ENCODE results near the gene NDUFS3.
"Not testable (repeated sequence)": the region's sequence is repeated elsewhere in the genome, so short reads cannot be mapped to it uniquely, and the experiment has no call there.

The NDUFS3 gene

DNA sequence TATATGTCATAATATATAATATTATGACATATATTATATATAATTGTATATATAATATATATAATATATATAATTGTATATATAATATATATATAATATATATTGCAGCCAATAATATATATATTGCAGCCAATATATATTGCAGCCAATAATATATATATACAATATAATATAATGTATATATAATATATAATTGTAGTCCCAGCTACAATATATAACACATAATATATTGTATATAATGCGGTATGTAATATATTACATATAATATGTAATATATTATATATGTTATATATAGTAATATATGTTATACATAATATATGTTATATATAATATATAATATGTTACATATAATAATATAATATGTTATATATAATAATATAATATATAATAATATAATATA, 20.2 kb upstream of the NDUFS3 start:
- no peak for DNase-seq (ENCODE audit: low read depth, low spot score)

DNA sequence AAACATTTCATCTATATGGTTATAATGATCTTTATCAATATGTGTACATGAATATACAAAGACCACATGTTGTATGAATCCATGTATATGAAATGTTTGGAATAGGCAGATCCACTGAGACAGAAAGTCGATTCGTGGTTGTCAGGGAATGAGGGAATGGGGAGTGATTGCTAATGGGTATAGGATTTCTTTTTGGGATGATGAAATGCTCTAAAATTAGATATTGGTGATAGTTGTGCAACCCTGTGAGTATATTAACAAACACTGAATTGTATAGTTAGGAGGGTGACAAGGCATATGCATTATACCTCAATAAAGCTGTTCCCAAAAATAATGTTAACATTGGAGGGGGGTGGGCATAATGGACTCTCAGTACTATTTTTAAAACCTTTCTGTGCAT, 18.4 kb upstream of the NDUFS3 start:
- DNase-seq (ENCODE audit: low read depth, low spot score): no peak

DNA sequence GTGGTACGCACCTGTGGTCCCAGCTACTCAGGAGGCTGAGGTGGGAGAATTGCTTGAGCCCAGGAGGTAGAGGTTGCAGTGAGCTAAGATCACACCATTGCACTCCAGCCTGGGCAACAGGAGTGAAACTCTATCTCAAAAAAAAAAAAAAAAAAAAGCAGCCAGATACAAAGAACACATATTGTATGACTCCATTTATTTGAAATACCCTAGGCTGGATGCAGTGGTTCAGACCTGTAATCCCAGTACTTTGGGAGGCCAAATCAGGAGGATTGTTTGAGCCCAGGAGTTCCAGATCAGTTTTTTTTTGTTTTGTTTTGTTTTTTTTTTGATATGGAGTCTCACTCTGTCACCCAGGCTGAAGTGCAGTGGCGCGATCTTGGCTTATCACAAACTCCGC, 16.5 kb upstream of the NDUFS3 start:
- not testable (repeated sequence) for DNase-seq (ENCODE audit: low read depth, low spot score)

DNA sequence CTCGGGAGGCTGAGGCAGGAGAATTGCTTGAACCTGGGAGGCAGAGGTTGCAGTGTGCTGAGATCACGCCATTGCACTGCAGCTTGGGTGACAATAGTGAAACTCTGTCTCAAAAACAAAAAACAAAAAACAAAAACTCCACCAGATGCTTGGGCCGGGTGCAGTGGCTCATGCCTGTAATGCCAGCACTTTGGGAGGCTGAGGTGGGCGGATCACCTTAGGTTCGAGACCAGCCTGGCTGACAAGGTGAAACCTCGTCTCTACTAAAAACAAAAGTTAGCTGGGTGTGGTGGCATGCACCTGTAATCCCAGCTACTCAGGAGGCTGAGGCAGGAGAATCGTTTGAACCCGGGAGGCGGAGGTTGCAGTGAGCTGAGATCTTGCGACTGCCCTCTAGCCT, 14.5 kb upstream of the NDUFS3 start:
- DNase-seq (ENCODE audit: low read depth, low spot score): not testable (repeated sequence)

DNA sequence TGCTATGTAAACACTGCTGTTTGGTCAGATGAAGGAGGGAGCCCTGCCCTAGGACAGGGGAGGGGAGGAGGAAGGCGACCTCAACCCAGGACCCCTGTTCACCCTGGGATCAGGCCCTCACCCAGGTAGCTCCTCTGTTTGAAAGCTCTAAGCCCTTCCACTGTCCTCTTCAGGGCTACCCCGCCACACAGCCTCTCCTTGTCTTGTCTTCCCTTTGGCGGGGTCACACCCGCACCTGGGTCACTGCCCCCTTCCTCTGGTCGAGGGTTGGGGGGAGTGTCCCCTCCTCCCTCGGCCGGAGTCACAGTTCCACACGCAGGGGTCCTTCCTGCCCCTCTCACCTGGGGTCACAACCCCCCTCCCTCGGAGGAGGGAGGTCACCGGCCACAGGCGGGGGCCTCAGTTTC, 13.9 kb upstream of the NDUFS3 start:
- DNase-seq (ENCODE audit: low read depth, low spot score): no peak

DNA sequence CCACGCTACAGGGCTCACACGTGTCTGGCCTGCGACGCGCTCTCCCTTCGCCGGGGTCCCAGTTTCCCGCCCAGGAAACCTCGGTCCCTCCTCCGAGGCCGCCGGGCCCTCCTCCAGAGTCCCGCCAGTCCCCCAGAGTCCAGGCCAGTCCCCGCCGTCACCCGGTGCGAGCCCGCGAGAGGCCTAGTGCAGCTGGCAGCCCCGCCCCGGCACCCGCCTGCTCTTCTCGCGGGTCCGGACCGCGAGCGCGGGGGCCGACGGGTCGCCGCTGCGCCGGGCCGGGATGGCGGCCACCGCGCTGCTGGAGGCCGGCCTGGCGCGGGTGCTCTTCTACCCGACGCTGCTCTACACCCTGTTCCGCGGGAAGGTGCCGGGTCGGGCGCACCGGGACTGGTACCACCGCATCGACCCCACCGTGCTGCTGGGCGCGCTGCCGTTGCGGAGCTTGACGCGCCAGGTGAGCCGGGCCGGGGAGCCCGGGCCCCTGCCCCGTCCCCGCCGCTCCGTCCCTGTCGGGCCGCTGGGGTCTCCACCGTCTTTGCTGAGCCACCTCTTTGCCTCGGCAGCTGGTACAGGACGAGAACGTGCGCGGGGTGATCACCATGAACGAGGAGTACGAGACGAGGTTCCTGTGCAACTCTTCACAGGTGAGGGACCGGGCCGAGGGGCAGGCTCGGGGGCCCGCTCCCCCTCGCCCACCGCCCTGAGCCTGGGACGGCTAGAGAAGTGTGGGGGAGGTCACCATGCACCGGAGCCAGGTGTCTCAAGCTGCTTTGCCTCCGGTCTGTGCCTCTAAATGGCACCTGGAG, 13.3 kb upstream of the NDUFS3 start, which contains the start of gene PTPMT1:
Gene PTPMT1, plus strand, starts transcription at position 260 of the 809 bp plus-strand sequence. Its CDS starts 24 bp downstream, at position 284.
- no peak for DNase-seq (ENCODE audit: low read depth, low spot score)

DNA sequence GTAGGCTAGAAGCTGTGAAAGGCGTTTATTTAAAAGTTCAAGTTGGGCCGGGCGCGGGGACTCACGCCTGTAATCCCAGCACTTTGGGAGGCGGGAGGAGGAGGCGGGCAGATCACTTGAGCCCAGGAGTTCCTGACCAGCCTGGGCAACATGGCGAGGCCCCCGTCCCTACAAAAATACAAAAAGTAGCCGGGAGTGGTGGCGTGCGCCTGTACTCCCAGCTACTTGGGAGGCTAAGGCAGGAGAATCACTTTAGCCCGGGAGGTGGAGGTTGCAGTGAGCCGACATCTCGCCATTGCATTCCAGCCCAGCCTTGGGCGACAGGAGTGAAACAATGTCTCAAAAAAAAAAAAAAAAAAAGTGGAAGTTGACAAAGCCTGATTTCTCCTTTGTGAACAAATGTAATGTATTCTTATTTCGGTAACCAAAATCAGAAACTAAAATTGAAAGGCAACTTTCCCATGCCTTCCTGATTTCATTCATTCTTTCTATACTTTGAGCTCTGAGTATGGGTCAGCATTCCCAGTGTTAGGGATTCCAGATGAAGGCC, 12.7 kb upstream of the NDUFS3 start:
- DNase-seq (ENCODE audit: low read depth, low spot score): no peak

DNA sequence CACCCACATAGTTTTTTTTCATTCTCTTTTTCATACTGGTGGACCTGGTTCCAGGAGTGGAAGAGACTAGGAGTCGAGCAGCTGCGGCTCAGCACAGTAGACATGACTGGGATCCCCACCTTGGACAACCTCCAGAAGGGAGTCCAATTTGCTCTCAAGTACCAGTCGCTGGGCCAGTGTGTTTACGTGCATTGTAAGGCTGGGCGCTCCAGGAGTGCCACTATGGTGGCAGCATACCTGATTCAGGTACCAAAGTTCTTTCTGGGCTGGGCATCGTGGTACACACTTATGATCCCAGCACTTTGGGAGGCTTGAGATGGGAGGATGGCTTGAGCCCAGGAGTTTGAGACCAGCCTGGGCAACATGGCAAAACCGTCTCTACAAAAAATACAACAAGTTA, 9.2 kb upstream of the NDUFS3 start:
- DNase-seq (ENCODE audit: low read depth, low spot score): no peak

DNA sequence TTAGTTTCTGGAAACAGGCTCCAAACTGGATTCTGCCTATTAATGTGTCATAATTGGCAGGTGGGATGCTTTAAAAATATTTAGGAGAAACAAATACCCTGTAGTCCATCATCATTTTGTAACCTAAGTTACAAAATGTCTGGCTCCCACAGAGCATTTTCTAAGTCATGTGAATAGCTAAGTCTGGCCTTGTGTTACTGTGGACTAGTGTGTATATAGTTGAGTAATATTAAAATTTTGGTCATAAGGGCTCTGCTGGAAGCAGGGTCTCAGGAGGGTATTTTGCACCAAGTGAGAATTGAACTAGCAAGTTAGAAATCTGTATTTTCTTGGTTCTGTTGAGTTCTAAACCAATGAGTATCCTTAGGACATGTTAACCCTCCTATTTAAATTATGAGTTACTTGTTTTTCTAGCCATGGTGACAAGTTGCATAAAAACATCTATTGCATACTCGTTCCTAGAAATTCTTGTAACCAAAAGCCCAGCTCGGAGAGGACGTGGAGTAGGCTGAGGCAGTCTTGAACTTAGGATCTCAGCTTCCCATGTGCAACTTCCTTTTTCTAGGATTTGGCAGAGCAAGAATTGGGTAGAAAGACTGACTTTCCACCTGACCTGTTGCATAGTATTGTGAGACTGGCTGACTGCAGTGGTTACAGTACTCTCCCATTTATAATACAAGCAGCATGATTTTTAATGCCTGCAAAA, 8.1 kb upstream of the NDUFS3 start:
- DNase-seq (ENCODE audit: low read depth, low spot score): no peak

DNA sequence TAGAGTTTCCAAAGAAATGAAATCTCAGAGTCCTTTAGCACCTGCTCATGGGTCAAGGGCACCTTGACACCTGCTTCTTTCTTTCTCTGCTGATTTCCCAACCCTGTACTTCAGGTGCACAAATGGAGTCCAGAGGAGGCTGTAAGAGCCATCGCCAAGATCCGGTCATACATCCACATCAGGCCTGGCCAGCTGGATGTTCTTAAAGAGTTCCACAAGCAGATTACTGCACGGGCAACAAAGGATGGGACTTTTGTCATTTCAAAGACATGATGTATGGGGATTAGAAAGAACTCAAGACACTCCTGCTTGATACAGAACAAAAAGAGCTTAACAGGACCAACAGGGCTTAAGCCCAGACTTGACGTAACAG, 7.5 kb upstream of the NDUFS3 start:
- no peak for DNase-seq (ENCODE audit: low read depth, low spot score)

DNA sequence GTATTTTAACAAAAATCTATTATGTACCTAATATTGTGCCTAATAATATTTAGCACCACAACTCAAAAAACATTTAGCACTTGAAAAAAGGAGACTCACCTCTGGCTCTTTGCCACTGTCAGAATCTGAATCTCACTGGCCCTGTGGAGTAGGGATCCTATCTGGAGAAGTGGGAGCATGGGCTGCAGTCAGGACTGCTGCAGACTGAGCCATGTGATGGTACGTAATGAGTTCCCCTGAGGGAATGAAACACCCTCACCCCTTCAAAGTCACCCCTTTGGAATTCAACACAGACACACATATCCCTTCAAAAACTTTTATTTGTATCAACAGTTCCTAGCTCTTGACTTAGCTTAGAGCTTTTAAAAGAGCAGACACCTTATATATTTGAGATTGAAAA, 7.0 kb upstream of the NDUFS3 start:
- DNase-seq (ENCODE audit: low read depth, low spot score): no peak

DNA sequence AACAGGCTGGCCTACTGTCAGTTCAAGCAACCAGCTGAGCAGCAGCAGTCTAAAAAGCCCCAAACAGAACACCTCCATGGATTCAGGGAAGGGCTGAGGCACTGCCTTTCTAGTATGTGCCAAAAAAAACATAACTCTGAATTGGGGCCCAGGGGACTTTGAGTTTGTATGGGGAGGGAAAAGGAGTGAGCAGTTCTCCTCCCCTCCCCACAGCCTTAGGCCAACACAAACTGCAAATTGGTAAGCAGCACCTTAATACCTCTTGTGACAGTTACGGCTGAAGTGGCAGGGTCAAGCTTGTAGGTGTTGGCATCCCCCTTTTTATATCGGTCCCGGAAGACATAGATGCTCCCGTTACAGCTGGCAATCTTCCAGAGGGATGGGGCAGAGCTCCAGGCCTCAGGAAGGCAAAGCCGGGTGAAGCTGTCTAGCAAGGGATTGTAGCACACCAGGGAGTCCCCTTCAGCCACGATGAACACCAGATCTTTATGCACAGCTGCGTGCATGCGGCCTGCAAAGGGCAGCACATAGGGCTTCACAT, 6.1 kb upstream of the NDUFS3 start:
- DNase-seq (ENCODE audit: low read depth, low spot score): peak; percentile 29

DNA sequence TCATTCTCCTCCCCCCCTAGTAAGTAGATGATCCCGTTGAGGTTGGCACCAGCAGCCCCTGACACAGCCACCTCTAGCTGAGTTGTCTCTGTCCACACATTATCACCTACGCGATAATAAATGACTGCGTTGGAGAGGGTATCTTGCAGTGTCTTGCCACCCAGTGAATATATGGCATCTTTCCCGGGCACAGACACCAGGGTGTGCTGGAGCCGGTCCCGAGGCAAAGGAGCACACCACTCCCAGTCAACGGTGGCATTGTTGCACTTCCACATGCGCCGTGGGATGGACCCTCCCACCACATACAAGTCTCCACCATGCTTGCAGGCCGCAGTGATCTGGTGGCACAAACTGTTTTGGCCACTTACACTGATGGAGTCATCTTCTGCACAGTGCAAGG, 5.6 kb upstream of the NDUFS3 start:
- no peak for DNase-seq (ENCODE audit: low read depth, low spot score)

DNA sequence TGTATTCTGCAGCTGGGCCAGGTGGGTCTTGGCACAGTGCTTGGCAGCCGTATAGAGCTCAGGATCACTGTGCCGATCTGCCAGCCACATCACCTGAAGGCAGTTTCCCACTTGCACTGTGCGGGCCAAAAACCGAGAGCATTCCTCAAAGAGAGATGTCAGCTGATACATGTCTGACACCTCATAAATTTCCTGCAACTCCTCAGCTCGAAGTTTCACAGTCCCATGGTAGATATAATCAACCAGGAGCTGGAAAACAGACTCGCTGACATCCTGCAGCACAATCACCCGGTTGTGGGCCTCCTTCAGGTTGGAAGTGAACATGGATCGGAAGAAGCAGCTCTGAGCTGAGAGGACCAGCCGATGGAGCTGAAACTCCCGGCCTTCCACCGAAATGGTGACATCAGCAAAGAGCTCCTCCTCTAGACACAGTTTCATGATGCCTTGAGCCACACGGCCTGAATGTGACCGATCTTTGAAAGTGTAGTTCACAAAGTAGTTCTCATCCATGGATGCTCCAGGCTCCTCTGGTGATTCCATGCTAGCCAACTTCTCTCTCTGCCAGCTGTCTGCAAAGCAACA, 1.3 kb upstream of the NDUFS3 start:
- no peak for DNase-seq (ENCODE audit: low read depth, low spot score)

DNA sequence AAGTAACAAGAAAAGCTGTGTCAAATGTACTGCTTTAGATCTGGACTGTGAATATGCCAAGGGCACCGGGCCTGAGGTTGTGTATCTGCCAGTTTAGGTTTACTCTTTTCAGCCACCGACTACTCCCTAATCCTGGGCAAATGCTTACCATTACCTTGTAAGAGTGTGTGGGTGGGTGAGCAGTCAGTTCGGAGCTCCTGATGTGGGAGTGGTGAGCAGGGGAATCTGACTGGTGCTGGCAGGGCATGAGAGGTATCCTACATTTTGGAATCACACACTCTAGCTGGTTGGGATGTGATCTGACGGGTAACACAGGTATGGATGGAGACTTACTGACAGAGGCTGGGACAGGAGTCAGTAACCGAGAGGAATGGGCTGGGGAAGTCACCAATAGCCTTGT, 5.0 kb downstream of the NDUFS3 start:
- no peak for DNase-seq (ENCODE audit: low read depth, low spot score)

DNA sequence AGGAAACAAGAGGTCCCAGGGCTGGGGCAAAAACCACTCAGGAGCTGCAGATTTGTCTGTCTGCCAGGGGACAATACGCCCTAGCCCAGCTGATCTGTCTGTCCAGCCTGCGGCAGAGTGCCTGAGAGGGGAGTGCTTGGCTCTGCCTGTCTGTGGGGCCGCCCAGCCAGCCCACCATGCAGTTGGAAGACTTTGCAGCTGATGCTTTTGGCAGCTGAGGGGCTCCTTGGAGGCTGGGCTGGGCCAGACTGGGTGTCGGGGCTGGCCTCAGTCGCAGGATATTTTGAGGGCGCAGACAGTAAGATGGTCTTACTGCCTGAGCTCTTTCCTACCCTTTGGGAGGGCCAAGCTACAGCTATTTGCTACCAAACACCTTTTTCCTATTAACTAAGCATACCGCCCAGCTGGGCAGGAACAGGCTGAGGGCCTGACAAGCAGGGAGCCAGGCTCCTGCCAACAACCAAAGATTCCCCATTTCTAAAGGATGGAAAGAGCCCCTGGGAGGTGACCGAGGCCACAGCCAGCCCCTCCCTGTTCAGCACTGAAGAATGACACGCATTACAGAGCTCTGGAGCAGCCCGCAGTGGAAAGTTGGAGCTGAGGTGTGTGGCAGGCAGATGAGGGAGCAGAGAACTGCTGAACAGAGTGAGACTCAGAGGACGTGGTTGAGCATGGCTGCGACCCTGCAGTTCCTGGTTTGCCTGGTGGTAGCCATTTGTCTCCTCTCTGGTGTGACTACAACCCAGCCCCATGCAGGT, 7.4 kb downstream of the NDUFS3 start, which contains the start of gene FAM180B:
Gene FAM180B, plus strand, starts transcription at position 581 of the 758 bp plus-strand sequence. Its CDS starts 91 bp downstream, at position 672.
- no peak for DNase-seq (ENCODE audit: low read depth, low spot score)

DNA sequence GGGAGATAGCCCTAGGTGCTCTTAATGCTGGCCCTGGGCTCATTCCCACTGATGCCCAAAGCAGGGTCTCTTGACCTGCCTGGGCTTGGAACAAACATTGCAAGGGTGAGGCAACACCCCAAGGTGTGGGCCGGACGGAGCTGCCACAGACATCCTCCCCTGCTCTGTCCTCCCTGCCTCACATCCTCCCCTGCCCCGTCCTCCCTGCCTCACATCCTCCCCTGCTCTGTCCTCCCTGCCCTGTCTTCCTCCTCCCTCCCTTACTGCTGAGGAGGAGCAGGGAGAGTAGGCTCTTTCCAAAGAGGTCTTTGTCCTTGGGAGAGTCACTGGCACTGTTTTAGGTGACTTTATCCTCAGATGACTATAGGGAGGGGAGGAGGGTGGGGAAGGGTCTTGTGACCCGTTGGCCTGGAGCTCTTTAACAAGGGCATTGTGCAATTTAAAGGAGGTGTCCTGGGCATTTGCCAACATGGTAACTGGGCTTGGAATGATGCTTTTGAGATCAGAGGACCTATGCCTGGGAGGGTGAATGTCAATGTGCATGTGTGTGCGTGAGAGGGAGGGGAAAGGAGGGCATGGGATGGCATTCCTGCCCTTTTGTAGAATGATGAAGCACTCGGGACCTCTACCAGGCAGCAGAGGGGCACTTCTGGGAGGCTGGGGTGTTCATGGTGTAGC, 8.3 kb downstream of the NDUFS3 start:
- DNase-seq (ENCODE audit: low read depth, low spot score): no peak

DNA sequence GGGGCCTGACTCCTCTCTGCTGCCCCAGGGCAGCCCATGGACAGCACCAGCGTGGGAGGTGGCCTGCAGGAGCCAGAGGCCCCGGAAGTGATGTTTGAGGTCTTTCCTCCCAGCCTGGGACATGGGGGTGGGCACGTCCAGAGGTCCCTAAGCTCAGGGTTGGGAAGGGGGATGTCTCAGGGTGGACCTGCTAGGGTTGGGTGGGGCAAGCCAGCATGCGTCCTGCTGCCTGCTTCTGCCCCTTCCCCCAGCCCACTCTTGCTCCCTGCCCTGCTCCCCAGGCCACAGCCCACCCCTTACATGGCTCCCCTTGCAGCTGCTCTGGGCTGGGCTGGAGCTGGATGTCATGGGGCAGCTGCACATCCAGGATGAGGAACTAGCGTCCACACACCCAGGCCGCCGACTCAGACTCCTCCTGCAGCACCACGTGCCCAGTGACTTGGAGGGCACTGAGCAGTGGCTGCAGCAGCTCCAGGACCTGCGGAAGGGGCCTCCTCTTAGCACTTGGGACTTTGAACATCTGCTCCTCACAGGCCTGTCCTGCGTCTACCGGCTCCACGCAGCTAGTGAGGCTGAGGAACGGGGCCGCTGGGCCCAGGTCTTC, 9.0 kb downstream of the NDUFS3 start:
- DNase-seq (ENCODE audit: low read depth, low spot score): no peak

DNA sequence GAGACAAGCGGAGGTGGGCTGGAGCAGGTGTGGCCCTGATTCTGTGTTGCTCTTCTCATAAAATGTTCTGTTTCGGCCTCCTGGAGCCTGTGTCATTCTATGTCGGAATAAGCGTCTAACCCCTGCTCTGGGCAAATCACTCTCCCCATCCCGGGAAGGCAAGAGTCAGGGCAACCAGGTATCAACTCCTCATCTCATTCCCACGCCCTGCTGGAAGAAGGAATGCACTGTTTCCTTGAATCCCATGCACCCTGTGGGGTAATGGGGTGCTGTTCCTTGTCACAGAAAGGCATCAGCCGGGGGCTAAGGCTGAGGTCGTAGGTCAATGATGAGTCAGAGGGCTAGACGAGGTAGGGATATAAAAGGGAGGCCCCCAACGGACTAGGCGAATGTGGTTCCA, 10.2 kb downstream of the NDUFS3 start:
- DNase-seq (ENCODE audit: low read depth, low spot score): no peak

DNA sequence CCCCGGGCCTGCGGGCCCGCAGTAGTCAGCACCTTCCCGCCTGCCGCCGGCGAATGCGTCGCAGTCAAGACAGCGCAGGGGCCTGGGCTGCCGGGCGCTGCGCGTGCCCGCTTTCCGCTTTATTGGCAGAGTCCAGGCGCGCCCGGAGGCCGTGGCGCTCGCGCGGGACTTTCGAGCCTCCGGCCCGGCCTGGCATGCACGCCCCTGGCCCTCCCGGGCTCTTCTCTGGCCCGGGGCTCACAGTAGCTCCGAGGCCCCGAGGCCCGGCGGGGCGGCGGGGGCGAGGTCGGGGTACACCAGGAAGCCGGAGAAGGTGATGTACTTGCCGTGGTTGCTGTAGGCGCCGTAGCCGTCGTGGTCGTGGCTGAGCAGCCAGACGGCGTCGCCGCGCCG, 10.7 kb downstream of the NDUFS3 start:
- DNase-seq (ENCODE audit: low read depth, low spot score): no peak
